ENCODE data around the gene ADSL.

The ADSL gene

GRCh38 chr22:40364431-40364830 is 18.1 kb downstream of the ADSL start:
- no peak for DNase-seq (ENCODE audit: low read depth)
- no peak for TF ChIP-seq CTCF (IDR thresholded peaks at IDR 0.05; ENCODE audit: insufficient read depth, low read depth, low read length, missing control alignments)
- no peak overlapping the region for H3K4me3 ChIP-seq (ENCODE audit: low read length)

GRCh38 chr22:40366068-40366467 is 19.8 kb downstream of the ADSL start:
- no peak overlapping the region for H3K4me3 ChIP-seq (ENCODE audit: low read length)
- TF ChIP-seq CTCF (IDR thresholded peaks at IDR 0.05; ENCODE audit: insufficient read depth, low read depth, low read length, missing control alignments): no peak
- no peak for DNase-seq (ENCODE audit: low read depth)

GRCh38 chr22:40367342-40367741 is 21.0 kb downstream of the ADSL start:
- DNase-seq (ENCODE audit: low read depth): no peak
- no peak for TF ChIP-seq CTCF (IDR thresholded peaks at IDR 0.05; ENCODE audit: insufficient read depth, low read depth, low read length, missing control alignments)
- H3K4me3 ChIP-seq (ENCODE audit: low read length): no peak overlapping the region

GRCh38 chr22:40368016-40368415 is 21.7 kb downstream of the ADSL start:
- DNase-seq (ENCODE audit: low read depth): no peak
- TF ChIP-seq CTCF (IDR thresholded peaks at IDR 0.05; ENCODE audit: insufficient read depth, low read depth, low read length, missing control alignments): no peak

GRCh38 chr22:40368836-40369235 is 22.5 kb downstream of the ADSL start:
- no peak overlapping the region for H3K4me3 ChIP-seq (ENCODE audit: low read length)
- no peak for TF ChIP-seq CTCF (IDR thresholded peaks at IDR 0.05; ENCODE audit: insufficient read depth, low read depth, low read length, missing control alignments)
- DNase-seq (ENCODE audit: low read depth): no peak

More at GRCh38 chr22:40368016-40368415, 21.7 kb downstream of the ADSL start:
- no peak overlapping the region for H3K4me3 ChIP-seq (ENCODE audit: low read length)

- no peak for TF ChIP-seq CTCF (IDR thresholded peaks at IDR 0.05; ENCODE audit: insufficient read depth, low read depth, low read length, missing control alignments)
Observed at GRCh38 chr22:40374567-40374966, 28.3 kb downstream of the ADSL start.

GRCh38 chr22:40376149-40376548 is 29.8 kb downstream of the ADSL start:
- no peak overlapping the region for H3K4me3 ChIP-seq (ENCODE audit: low read length)
- no peak for TF ChIP-seq CTCF (IDR thresholded peaks at IDR 0.05; ENCODE audit: insufficient read depth, low read depth, low read length, missing control alignments)
- DNase-seq (ENCODE audit: low read depth): no peak

More at GRCh38 chr22:40374567-40374966, 28.3 kb downstream of the ADSL start:
- no peak for DNase-seq (ENCODE audit: low read depth)
- H3K4me3 ChIP-seq (ENCODE audit: low read length): no peak overlapping the region

All from epithelial cell of esophagus (primary cell).